IMR-90 (cell line): ENCODE results near the gene SLC48A1. TPM values are rescaled to one million over a fixed set of nuclear protein-coding genes. Genes with fewer than 3 reads are reported as not detected.
A peak's percentile ranks its signal among the peaks of the same experiment; 100 is the strongest.

ENCODE experiments used
- ATAC-seq: fragments of 200-7000 bp; cut with Tn5 transposase; 2 replicates; pipeline ENCODE4 v1.9.1; 2020; ENCODE audit warnings: low read depth, mild to moderate bottlenecking, moderate library complexity
- BruUV-seq: library from RNA; stranded (reverse); fragments of 400-500 nt; replicated peaks from 2 replicates; lab custom pipeline; 2021; lab: Mats Ljungman, UMichigan
- CTCF ChIA-PET: fragments of 300-600 bp; formaldehyde crosslinking; extraction: SDS; loops from one replicate; lab custom pipeline; 2021; ENCODE audit warnings: antibody characterized with exemption; lab: Yijun Ruan, JAX
- POLR2A ChIA-PET: fragments of 300-600 bp; sonication (Branson Sonifier 250); formaldehyde crosslinking; loops from one replicate; lab custom pipeline; 2022; ENCODE audit warnings: antibody characterized with exemption; ENCODE audit not compliant: unreplicated experiment; lab: Charles Lee
- DNase-seq: peaks from one replicate; pipeline ENCODE4 v3.0.0; 2013
- H2AFZ ChIP-seq: replicated peaks from 2 replicates; pipeline ENCODE3; 2013; ENCODE audit warnings: low read length, mild to moderate bottlenecking; ENCODE audit not compliant: poor library complexity
- H2AK5ac ChIP-seq: 2 replicates; pipeline ENCODE4 v1.6.1; 2013; ENCODE audit warnings: low read depth, low read length, inconsistent platforms
- H2AK9ac ChIP-seq: replicated peaks from 2 replicates; pipeline ENCODE3; 2013; ENCODE audit warnings: mild to moderate bottlenecking, low read depth, low read length, moderate library complexity; ENCODE audit not compliant: poor library complexity
- H2BK120ac ChIP-seq: 2 replicates; pipeline ENCODE4 v1.6.1; 2013; ENCODE audit warnings: low read depth, low read length, inconsistent platforms
- H2BK15ac ChIP-seq: 3 replicates; pipeline ENCODE4 v1.6.1; 2013; ENCODE audit warnings: low read depth, low read length, inconsistent platforms
- H2BK20ac ChIP-seq: 2 replicates; pipeline ENCODE4 v1.6.1; 2013; ENCODE audit warnings: low read depth, mild to moderate bottlenecking, inconsistent platforms, low read length, moderate library complexity
- H2BK5ac ChIP-seq: 2 replicates; pipeline ENCODE4 v1.6.1; 2013; ENCODE audit warnings: mild to moderate bottlenecking, low read depth, low read length, inconsistent platforms; ENCODE audit not compliant: poor library complexity, severe bottlenecking
- H3K14ac ChIP-seq: replicated peaks from 2 replicates; pipeline ENCODE4 v1.6.1; 2013; ENCODE audit warnings: low read depth, low read length, inconsistent platforms
- H3K18ac ChIP-seq: 2 replicates; pipeline ENCODE4 v1.6.1; 2013; ENCODE audit warnings: low read depth, low read length, control low read depth
- H3K23ac ChIP-seq: 2 replicates; pipeline ENCODE4 v1.6.1; 2013; ENCODE audit warnings: low read depth, low read length, inconsistent platforms
- H3K27ac ChIP-seq: 2 replicates; pipeline ENCODE4 v1.5.1; 2013; ENCODE audit warnings: mild to moderate bottlenecking, control low read depth, low read length; ENCODE audit not compliant: insufficient read depth
- H3K27me3 ChIP-seq: 2 replicates; pipeline ENCODE4 v1.6.1; 2013; ENCODE audit warnings: low read length; ENCODE audit not compliant: control insufficient read depth, insufficient read depth
- H3K36me3 ChIP-seq: 2 replicates; pipeline ENCODE4 v1.6.1; 2013; ENCODE audit warnings: low read length, mixed read lengths; ENCODE audit not compliant: control insufficient read depth, insufficient read depth
- H3K4ac ChIP-seq: 2 replicates; pipeline ENCODE4 v1.6.1; 2013; ENCODE audit warnings: low read depth, low read length, inconsistent platforms
- H3K4me1 ChIP-seq: 2 replicates; pipeline ENCODE4 v1.6.1; 2013; ENCODE audit warnings: low read length, mixed read lengths; ENCODE audit not compliant: control insufficient read depth, insufficient read depth
- H3K4me2 ChIP-seq: 2 replicates; pipeline ENCODE4 v1.6.1; 2013; ENCODE audit warnings: low read depth, mild to moderate bottlenecking, control low read depth, low read length, moderate library complexity
- H3K4me3 ChIP-seq: 2 replicates; pipeline ENCODE4 v1.5.1; 2013; ENCODE audit warnings: low read depth, mild to moderate bottlenecking, control low read depth, low read length, moderate library complexity; ENCODE audit not compliant: insufficient read depth
- H3K56ac ChIP-seq: 2 replicates; pipeline ENCODE4 v1.6.1; 2013; ENCODE audit warnings: low read length, inconsistent platforms; ENCODE audit not compliant: insufficient read depth; ENCODE audit errors: extremely low read depth
- H3K79me1 ChIP-seq, 2 experiments: 2 replicates each; pipeline ENCODE4 v1.6.1; 2013; ENCODE audit warnings: low read length in 2 of 2, inconsistent platforms in 1 of 2, low read depth in 1 of 2
- H3K9ac ChIP-seq: 2 replicates; pipeline ENCODE4 v1.6.1; 2013; ENCODE audit warnings: low read depth, low read length, control low read depth
- H3K9me1 ChIP-seq: 2 replicates; pipeline ENCODE4 v1.6.1; 2013; ENCODE audit warnings: low read length, inconsistent platforms; ENCODE audit not compliant: insufficient read depth
- H3K9me3 ChIP-seq: 2 replicates; pipeline ENCODE4 v1.6.1; 2013; ENCODE audit warnings: low read length; ENCODE audit not compliant: control insufficient read depth, insufficient read depth
- H4K20me1 ChIP-seq: 2 replicates; pipeline ENCODE4 v1.6.1; 2013; ENCODE audit warnings: low read length, inconsistent platforms; ENCODE audit not compliant: insufficient read depth
- H4K5ac ChIP-seq: 2 replicates; pipeline ENCODE4 v1.6.1; 2013; ENCODE audit warnings: mild to moderate bottlenecking, low read depth, low read length, control low read depth
- H4K8ac ChIP-seq, 2 experiments: 2 replicates each; pipeline ENCODE4 v1.6.1; 2013; ENCODE audit warnings: low read depth in 2 of 2, low read length in 2 of 2, control low read depth in 1 of 2, inconsistent platforms in 1 of 2
- H4K91ac ChIP-seq: 2 replicates; pipeline ENCODE4 v1.6.1; 2013; ENCODE audit warnings: low read depth, low read length, inconsistent platforms; ENCODE audit not compliant: insufficient read depth
- RFX5 ChIP-seq: IDR thresholded peaks from 2 replicates; pipeline ENCODE4 v1.8.0; 2012; ENCODE audit warnings: low read depth, mild to moderate bottlenecking, low read length, moderate library complexity
- USF2 ChIP-seq: fragments of 150-350 bp; IDR thresholded peaks from 2 replicates; pipeline ENCODE4 v1.6.1; 2017; ENCODE audit warnings: mild to moderate bottlenecking, antibody characterized with exemption, low read length, low read depth
- WGBS, 2 experiments: methylation state at CpG; one replicate each; pipeline versions ENCODE4 v1.1.5 to v1.1.7; 2013; ENCODE audit warnings: missing lambda C conversion rate in 2 of 2; ENCODE audit not compliant: insufficient read length in 1 of 2; ENCODE audit errors: extremely low coverage in 2 of 2; 5-methylcytosine and 5-hydroxymethylcytosine counted together
- dilution Hi-C: fragments of 300-500 bp; cut with HindIII; formaldehyde crosslinking; loops from one replicate; pipeline ENCODE4 v1.14.3; 2018; ENCODE audit warnings: low sequenced_read_pairs; ENCODE audit not compliant: unreplicated experiment
- in situ Hi-C: fragments of 300-500 bp; cut with MboI; formaldehyde crosslinking; loops from 3 replicates; pipeline ENCODE4 v1.14.3; 2019; ENCODE audit warnings: low sequenced_read_pairs, inconsistent platforms, mixed read lengths
- intact Hi-C: fragments of 100-400 bp; cut with micrococcal nuclease; formaldehyde crosslinking; loops from 2 replicates; pipeline ENCODE4 v1.10.0; 2022
- polyA plus RNA-seq, 3 experiments: library from polyadenylated mRNA; depleted of rRNA; stranded (reverse); fragments of >200 nt; gene quantifications; 2 replicates each; pipeline ENCODE4 v1.2.3, GENCODE V29; 2012; ENCODE audit warnings: low replicate concordance in 1 of 3
- total RNA-seq: library from RNA; depleted of rRNA; stranded (reverse); fragments of >200 nt; gene quantifications from 2 replicates; pipeline ENCODE4 v1.2.3, GENCODE V29; 2012

SLC48A1 gene
- total and polyA plus RNA-seq, 2 of the 4 experiments (the other 2 are of a cell fraction): 4.8 to 5.9 TPM

GRCh38 chr12:47753021-47754001 is 19.7 kb upstream of the SLC48A1 start:
- H3K9ac ChIP-seq: no peak overlapping the region
- peak overlapping the region; percentile 52 for H2AK9ac ChIP-seq
- peak overlapping the region; percentile 48 for H2BK5ac ChIP-seq
- CTCF ChIA-PET: no interaction called here
- H3K36me3 ChIP-seq: no peaks in the 10 kb centered on the region
- dilution Hi-C loops (no loop called here), in situ Hi-C loops (no loop called here), intact Hi-C loops (no loop called here)
- H3K4me3 ChIP-seq: no peak overlapping the region
- peaks cover 13% of the 10 kb centered on the region; the same call in 1 of the 2 replicates for H3K9me1 ChIP-seq
- TF ChIP-seq RFX5 (no peak), USF2 (peak; percentile 54; the same call in 1 of the 2 replicates)
- peaks cover 5% of the 10 kb centered on the region; the same call in 1 of the 2 replicates for H3K27me3 ChIP-seq
- H3K9me3 ChIP-seq: no peaks in the 10 kb centered on the region
- no TSS peak for BruUV-seq
- no peaks in the 10 kb centered on the region for H3K79me1 ChIP-seq
- H3K4me2 ChIP-seq: no peak overlapping the region
- H2AK5ac ChIP-seq: peak overlapping the region; percentile 70
- peak overlapping the region; percentile 75 for H2AFZ ChIP-seq
- H3K4ac ChIP-seq: peak overlapping the region; percentile 64
- no peak overlapping the region for H3K56ac ChIP-seq
- H4K8ac ChIP-seq: peak overlapping the region; percentile 26 to 31; a peak in 1 of 4 replicates
- H3K4me1 ChIP-seq: peaks cover 14% of the 10 kb centered on the region
- H3K23ac ChIP-seq: no peak overlapping the region
- ATAC-seq: peak; percentile 36
- POLR2A ChIA-PET: no interaction called here
- no peak for DNase-seq
- 100% methylated on average over 1 of the region's 11 CpGs; no CpG with 5 or more reads in 1 of the 2 experiments for WGBS, 2 experiments
- H2BK20ac ChIP-seq: 0 out of 2 replicates have a peak overlapping the region, but pooled peaks have one; percentile 20
- H3K18ac ChIP-seq: no peak overlapping the region
- H2BK120ac ChIP-seq: peak overlapping the region; percentile 26
- H4K20me1 ChIP-seq: no peaks in the 10 kb centered on the region
- H3K14ac ChIP-seq: 0 out of 2 replicates have a peak overlapping the region, but pooled peaks have one; percentile 6
- no peak overlapping the region; the same call in 1 of the 2 replicates for H3K27ac ChIP-seq
- H4K5ac ChIP-seq: no peak overlapping the region; the same call in 1 of the 2 replicates
- peak overlapping the region; percentile 28; the same call in 1 of the 2 replicates for H4K91ac ChIP-seq
- no peak overlapping the region; the same call in 2 of the 3 replicates for H2BK15ac ChIP-seq
